Cardiac fibroblast (primary cell): ENCODE measurements around the gene TLR4.

ENCODE experiments used
- DNase-seq, 2 donors: peaks; one replicate each; pipeline versions ENCODE4 v3.0.0 to v3.0.0-alpha.2; 2010; ENCODE audit warnings: low read depth in 2 of 2
- H3K4me3 ChIP-seq, 2 donors: replicated peaks in 1 of 2; 1 replicate in 1 of 2; 2 replicates in 1 of 2; pipeline ENCODE4 v1.5.1; 2011; ENCODE audit warnings: low read depth in 2 of 2, low read length in 2 of 2, mild to moderate bottlenecking in 2 of 2, moderate library complexity in 1 of 2
- TF ChIP-seq, protein P1 (sequence below): IDR thresholded peaks from one replicate; pipeline ENCODE4 v1.5.1; 2011; ENCODE audit warnings: low read depth, mild to moderate bottlenecking, low read length, inconsistent platforms

The TLR4 gene

GRCh38 chr9:117672369-117672768 is 31.8 kb upstream of the TLR4 start:
- DNase-seq: peak; percentile 30 to 96
- TF ChIP-seq, protein P1, sequence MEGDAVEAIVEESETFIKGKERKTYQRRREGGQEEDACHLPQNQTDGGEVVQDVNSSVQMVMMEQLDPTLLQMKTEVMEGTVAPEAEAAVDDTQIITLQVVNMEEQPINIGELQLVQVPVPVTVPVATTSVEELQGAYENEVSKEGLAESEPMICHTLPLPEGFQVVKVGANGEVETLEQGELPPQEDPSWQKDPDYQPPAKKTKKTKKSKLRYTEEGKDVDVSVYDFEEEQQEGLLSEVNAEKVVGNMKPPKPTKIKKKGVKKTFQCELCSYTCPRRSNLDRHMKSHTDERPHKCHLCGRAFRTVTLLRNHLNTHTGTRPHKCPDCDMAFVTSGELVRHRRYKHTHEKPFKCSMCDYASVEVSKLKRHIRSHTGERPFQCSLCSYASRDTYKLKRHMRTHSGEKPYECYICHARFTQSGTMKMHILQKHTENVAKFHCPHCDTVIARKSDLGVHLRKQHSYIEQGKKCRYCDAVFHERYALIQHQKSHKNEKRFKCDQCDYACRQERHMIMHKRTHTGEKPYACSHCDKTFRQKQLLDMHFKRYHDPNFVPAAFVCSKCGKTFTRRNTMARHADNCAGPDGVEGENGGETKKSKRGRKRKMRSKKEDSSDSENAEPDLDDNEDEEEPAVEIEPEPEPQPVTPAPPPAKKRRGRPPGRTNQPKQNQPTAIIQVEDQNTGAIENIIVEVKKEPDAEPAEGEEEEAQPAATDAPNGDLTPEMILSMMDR: no peak
- H3K4me3 ChIP-seq: no peak overlapping the region

DNA sequence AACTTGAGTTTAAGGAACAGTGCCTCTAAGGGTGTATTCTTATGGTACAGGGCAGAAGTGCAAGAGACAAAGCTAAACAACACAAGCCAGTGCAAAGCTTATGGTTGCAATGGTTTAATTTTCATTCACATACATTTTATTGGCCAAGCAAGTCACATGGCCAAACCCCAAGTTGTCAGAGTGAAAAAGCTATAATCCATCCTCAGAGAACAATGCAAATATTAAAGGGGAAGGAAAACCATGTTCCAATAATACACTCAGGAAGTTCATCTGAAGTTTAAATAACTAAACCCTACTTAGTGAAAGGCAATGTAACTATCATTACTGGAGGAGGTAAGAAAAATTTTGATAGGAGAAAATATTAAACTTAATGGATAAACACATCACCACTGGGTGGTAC is 26.6 kb upstream of the TLR4 start:
- DNase-seq: no peak
- no peak overlapping the region for H3K4me3 ChIP-seq
- TF ChIP-seq, protein P1: no peak

DNA sequence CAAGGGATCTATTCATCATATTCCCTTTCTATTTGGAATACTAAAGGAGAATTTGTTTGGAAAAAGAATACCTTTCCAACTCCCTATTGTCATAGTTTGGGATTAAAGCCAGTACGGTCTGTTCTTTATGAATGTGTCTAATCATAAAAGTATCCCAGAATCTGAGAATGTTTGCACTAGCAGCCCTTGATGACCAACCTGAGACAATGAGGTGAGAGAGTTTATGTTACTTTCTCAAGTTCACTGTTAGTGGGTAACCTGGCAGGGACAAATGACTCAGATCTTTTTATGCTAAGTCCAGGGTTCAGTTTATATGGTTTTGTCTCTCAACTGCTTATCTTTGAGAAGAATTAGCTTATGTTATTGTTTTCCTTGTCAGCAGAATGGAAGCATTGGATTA is 25.3 kb upstream of the TLR4 start:
- peak in 1 of 2 donors; percentile 46 for DNase-seq
- TF ChIP-seq, protein P1: no peak
- H3K4me3 ChIP-seq: no peak overlapping the region

GRCh38 chr9:117679416-117679815 is 24.8 kb upstream of the TLR4 start:
- TF ChIP-seq, protein P1: no peak
- no peak overlapping the region for H3K4me3 ChIP-seq
- peak in 1 of 2 donors; percentile 19 for DNase-seq

- TF ChIP-seq, protein P1: no peak
- no peak for DNase-seq
- H3K4me3 ChIP-seq: no peak overlapping the region
Measured at GRCh38 chr9:117681888-117682287, 22.3 kb upstream of the TLR4 start.

DNA sequence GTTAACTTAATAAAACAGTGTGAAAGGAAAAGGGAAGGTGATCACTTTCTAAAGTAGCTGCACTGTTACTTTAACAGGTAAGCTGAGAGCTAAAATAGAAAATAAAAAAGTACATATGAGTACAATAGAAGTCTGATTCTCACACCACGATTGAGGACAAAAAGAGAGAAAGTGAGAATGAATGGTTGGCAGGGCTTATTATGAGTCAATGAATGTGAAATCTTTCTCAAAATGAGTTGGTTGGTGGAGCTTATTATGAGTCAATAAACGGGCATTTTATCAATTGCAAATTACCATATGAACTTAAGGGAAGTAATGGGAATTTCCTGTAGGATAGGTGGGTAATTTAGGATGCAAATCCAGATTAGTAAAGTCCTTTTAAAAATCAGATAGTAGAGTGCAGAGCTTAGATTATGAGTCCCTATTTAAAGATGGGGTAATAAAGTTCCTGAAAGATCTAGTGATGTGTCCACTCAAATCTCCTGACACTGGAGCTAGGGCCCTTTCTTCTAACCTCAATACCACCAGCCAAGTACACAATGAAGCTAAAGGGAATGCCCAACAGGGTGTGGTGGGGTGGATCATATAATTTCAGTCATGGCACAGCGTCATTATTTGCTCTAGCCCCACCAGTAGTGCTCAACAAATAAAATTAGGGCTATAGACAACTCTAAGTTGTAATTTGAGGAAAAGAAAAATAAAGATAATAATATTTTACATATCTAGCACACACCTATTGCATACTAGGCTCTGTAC is 21.1 kb upstream of the TLR4 start:
- peak in 1 of 2 donors; percentile 71 for DNase-seq
- H3K4me3 ChIP-seq: no peak overlapping the region
- TF ChIP-seq, protein P1: no peak

DNA sequence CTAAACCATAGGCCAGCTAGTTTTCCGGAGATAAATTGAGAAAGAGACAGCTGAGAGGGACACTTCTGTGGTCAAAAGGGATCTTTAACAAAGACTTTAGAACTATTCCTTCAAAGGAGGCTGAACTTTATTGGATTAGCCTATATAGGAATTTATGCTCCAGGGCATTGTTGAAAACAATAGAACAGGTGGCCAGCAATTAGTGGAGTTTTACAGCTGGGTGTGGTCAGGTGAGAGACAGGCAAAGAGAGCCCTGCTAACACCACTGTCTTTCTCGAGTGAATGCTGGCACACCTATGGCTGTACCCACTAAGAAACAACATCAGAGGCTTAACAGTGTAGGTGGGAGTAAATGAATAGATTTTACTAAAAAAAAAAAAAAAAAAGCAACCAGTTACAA is 16.7 kb upstream of the TLR4 start:
- H3K4me3 ChIP-seq: no peak overlapping the region
- TF ChIP-seq, protein P1: no peak
- no peak for DNase-seq
